Upper lobe of right lung (tissue), 1 donor: ENCODE results near the gene GIPC3. TPM values are rescaled to one million over a fixed set of nuclear protein-coding genes. Genes with fewer than 3 reads are reported as not detected.

Source experiments
- ATAC-seq: fragments of 200-7000 bp; cut with Tn5 transposase; one replicate; pipeline ENCODE4 v1.9.1; 2020; ENCODE audit warnings: mild to moderate bottlenecking, moderate library complexity
- DNase-seq: peaks from one replicate; pipeline ENCODE4 v3.0.0-alpha.2; 2020
- H3K27ac ChIP-seq: fragments of 200-600 bp; one replicate; pipeline ENCODE4 v1.8.0; 2022
- H3K27me3 ChIP-seq: fragments of 200-600 bp; one replicate; pipeline ENCODE4 v1.8.0; 2022; ENCODE audit warnings: mild to moderate bottlenecking
- H3K36me3 ChIP-seq: fragments of 200-600 bp; one replicate; pipeline ENCODE4 v1.8.0; 2022
- H3K4me1 ChIP-seq: fragments of 200-600 bp; one replicate; pipeline ENCODE4 v1.8.0; 2022
- H3K4me3 ChIP-seq: fragments of 200-600 bp; one replicate; pipeline ENCODE4 v1.8.0; 2022; ENCODE audit warnings: mild to moderate bottlenecking
- H3K9me3 ChIP-seq: fragments of 200-600 bp; one replicate; pipeline ENCODE4 v1.8.0; 2022
- CTCF ChIP-seq: fragments of 200-600 bp; IDR thresholded peaks from one replicate; pipeline ENCODE4 v1.8.0; 2022; ENCODE audit warnings: antibody characterized with exemption
- intact Hi-C: fragments of 100-400 bp; cut with DNase I; formaldehyde crosslinking; loops from one replicate; pipeline ENCODE4 v1.11.0; 2022
- total RNA-seq: library from RNA; stranded (reverse); fragmentation: NEBNext Ultra II Directional; extraction: Animal tissue kit (Norgen Biotek cat#: 25700); gene quantifications from one replicate; pipeline ENCODE4 v1.2.1, GENCODE V29; 2021
- donor health status: DM: no; HTN: yes; CAD: no; lungs with severe emphysema.

Gene GIPC3
- total RNA-seq, 1 donor from 2014 or later = 6.5 TPM

GRCh38 chr19:3619631-3620012, 34.3 kb downstream of the GIPC3 start:
- DNase-seq (no peak), ATAC-seq (no peak)
- no peaks in the 10 kb centered on the region for H3K27me3 ChIP-seq
- no peak overlapping the region for H3K4me3 ChIP-seq
- peaks cover 27% of the 10 kb centered on the region for H3K36me3 ChIP-seq
- no peak overlapping the region for H3K27ac ChIP-seq
- H3K9me3 ChIP-seq = no peaks in the 10 kb centered on the region
- H3K4me1 ChIP-seq = peaks cover under 1% of the 10 kb centered on the region
- no peak for TF ChIP-seq CTCF
- intact Hi-C loops = loop anchor here (5.0 to 10.0 kb wide), 2 partner anchors 32 to 75 kb away; partner anchors contain the start of gene GIPC3

GRCh38 chr19:3620145-3620816, 35.0 kb downstream of the GIPC3 start:
- ATAC-seq (no peak), DNase-seq (no peak)
- H3K4me3 ChIP-seq = no peak overlapping the region
- intact Hi-C loops = loop anchor here (5.0 kb wide), 1 partner anchor 33 kb away; the partner anchor contains the start of gene GIPC3
- peaks cover 27% of the 10 kb centered on the region for H3K36me3 ChIP-seq
- no peak for TF ChIP-seq CTCF
- H3K27me3 ChIP-seq = no peaks in the 10 kb centered on the region
- peaks cover 7% of the 10 kb centered on the region for H3K4me1 ChIP-seq
- no peak overlapping the region for H3K27ac ChIP-seq
- H3K9me3 ChIP-seq = no peaks in the 10 kb centered on the region

GRCh38 chr19:3620817-3621547, 35.7 kb downstream of the GIPC3 start:
- intact Hi-C loops = loop anchor here (5.0 kb wide), 1 partner anchor 34 kb away; the partner anchor contains the start of gene GIPC3
- Histone ChIP-seq H3K27ac (no peak overlapping the region), H3K27me3 (no peaks in the 10 kb centered on the region), H3K9me3 (no peaks in the 10 kb centered on the region), H3K36me3 (peaks cover 27% of the 10 kb centered on the region), H3K4me1 (peaks cover 14% of the 10 kb centered on the region), H3K4me3 (no peak overlapping the region)
- no peak for TF ChIP-seq CTCF
- no peak for DNase-seq
- ATAC-seq = no peak

GRCh38 chr19:3621689-3622088, 36.4 kb downstream of the GIPC3 start:
- intact Hi-C loops = loop anchor here (5.0 kb wide), 1 partner anchor 34 kb away; the partner anchor contains the start of gene GIPC3
- DNase-seq (no peak), ATAC-seq (no peak)
- peaks cover 15% of the 10 kb centered on the region for H3K4me1 ChIP-seq
- H3K36me3 ChIP-seq = peaks cover 27% of the 10 kb centered on the region
- H3K27me3 ChIP-seq = no peaks in the 10 kb centered on the region
- H3K4me3 ChIP-seq = no peak overlapping the region
- H3K9me3 ChIP-seq = no peaks in the 10 kb centered on the region
- TF ChIP-seq CTCF = no peak
- H3K27ac ChIP-seq = no peak overlapping the region

GRCh38 chr19:3622224-3622623, 36.9 kb downstream of the GIPC3 start:
- no peak for TF ChIP-seq CTCF
- Histone ChIP-seq H3K27ac (no peak overlapping the region), H3K27me3 (no peaks in the 10 kb centered on the region), H3K9me3 (no peaks in the 10 kb centered on the region), H3K36me3 (peaks cover 27% of the 10 kb centered on the region), H3K4me1 (peaks cover 15% of the 10 kb centered on the region), H3K4me3 (no peak overlapping the region)
- DNase-seq (no peak), ATAC-seq (no peak)
- intact Hi-C loops = loop anchor here (5.0 kb wide), 1 partner anchor 35 kb away; the partner anchor contains the start of gene GIPC3
